ENCODE data around the gene URI1.

The URI1 gene

GRCh38 chr19:30049226-30049625 lies 107.2 kb downstream of the URI1 start:
- H3K4me3 ChIP-seq (ENCODE audit: control insufficient read depth, low read depth, low read length), result no peak overlapping the region
- TF ChIP-seq CTCF (conservative IDR thresholded peaks at IDR 0.05; ENCODE audit: control insufficient read depth, insufficient read depth, low read depth, low read length), result no peak
- no peak for DNase-seq (ENCODE audit: low read depth)

- no peak for TF ChIP-seq CTCF (conservative IDR thresholded peaks at IDR 0.05; ENCODE audit: control insufficient read depth, insufficient read depth, low read depth, low read length)
- H3K4me3 ChIP-seq (ENCODE audit: control insufficient read depth, low read depth, low read length), result no peak overlapping the region
- no peak for DNase-seq (ENCODE audit: low read depth)
Measured at GRCh38 chr19:30049846-30050667, 108.0 kb downstream of the URI1 start.

- no peak overlapping the region for H3K4me3 ChIP-seq (ENCODE audit: control insufficient read depth, low read depth, low read length)
- DNase-seq (ENCODE audit: low read depth), result no peak
- no peak for TF ChIP-seq CTCF (conservative IDR thresholded peaks at IDR 0.05; ENCODE audit: control insufficient read depth, insufficient read depth, low read depth, low read length)
Measured at GRCh38 chr19:30052122-30053075, 110.4 kb downstream of the URI1 start.

- no peak for DNase-seq (ENCODE audit: low read depth)
- no peak overlapping the region for H3K4me3 ChIP-seq (ENCODE audit: control insufficient read depth, low read depth, low read length)
- TF ChIP-seq CTCF (conservative IDR thresholded peaks at IDR 0.05; ENCODE audit: control insufficient read depth, insufficient read depth, low read depth, low read length), result no peak
Measured at GRCh38 chr19:30053558-30053957, 111.5 kb downstream of the URI1 start.

GRCh38 chr19:30054210-30054609 lies 112.2 kb downstream of the URI1 start:
- no peak for DNase-seq (ENCODE audit: low read depth)
- no peak overlapping the region for H3K4me3 ChIP-seq (ENCODE audit: control insufficient read depth, low read depth, low read length)
- no peak for TF ChIP-seq CTCF (conservative IDR thresholded peaks at IDR 0.05; ENCODE audit: control insufficient read depth, insufficient read depth, low read depth, low read length)

- no peak overlapping the region for H3K4me3 ChIP-seq (ENCODE audit: control insufficient read depth, low read depth, low read length)
- no peak for TF ChIP-seq CTCF (conservative IDR thresholded peaks at IDR 0.05; ENCODE audit: control insufficient read depth, insufficient read depth, low read depth, low read length)
- DNase-seq (ENCODE audit: low read depth), result no peak
Measured at GRCh38 chr19:30056580-30056979, 114.5 kb downstream of the URI1 start.

Measured in fibroblast of mammary gland (primary cell).